ENCODE measurements around the gene CSTB. TPM values are rescaled to one million over a fixed set of nuclear protein-coding genes. Genes with fewer than 3 reads are reported as not detected.
A peak's percentile ranks its signal among the peaks of the same experiment; 100 is the strongest.

CSTB gene
- total RNA-seq, 1 donor from 2014 or later, result 4.9 TPM

DNA sequence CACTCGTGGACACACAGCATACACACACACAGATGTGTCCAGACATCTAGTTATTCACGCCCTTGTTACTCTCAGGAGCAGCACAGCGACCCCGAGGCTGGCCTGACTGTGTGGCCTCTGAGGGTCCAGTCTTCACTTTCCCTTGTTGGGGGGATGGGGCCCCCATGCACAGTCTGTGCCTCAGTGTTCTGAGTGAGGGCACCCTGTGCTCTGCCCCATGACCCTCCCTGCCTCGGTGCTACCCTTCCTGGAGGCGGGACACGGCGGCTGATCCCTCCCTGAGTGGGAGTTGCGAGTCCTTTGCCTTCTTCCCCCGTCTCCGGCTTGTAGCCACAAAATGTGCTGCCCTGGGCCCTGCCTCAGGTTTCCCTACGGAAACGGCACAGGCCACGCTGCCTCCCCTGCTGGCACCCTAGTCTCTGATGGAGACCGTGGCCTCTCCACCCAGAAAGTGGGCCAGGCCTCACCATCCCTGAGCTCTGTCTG is 8.6 kb downstream of the CSTB start:
- no peak for DNase-seq (ENCODE audit: low read depth)

DNA sequence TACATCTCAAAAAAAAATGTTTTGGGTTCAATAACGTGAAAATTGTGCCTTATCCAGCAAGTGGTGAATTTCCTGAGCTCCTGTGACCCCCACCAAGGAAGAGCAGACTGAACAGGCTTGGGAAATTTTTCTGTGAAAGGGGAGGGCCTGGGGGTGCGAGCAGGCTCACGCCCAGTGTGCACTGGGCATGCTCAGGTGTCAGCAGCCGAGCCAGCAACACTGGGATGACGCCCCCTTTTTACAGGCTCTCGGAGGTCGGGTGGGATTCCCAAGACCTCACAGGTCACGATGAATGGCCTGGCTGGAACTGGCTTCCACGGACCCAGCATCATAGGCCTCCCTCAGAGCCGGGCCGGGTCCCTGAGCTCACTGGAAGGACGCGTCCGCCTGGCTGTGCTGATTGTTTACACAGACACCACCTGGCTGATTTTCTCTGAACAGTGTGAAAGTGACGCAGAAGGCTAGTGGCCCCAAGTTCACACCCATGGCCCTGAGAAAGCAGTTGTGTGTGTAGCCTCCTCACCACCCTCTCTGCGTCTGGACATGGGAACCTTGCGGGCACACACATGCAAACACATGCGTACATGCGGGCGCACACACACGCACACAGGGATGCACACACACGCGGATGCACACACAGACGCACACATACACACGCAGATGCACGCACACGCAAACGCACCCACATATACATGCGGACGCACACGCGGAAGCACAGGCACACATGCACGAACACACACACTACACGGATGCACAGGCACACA is 9.2 kb downstream of the CSTB start:
- DNase-seq (ENCODE audit: low read depth), result no peak

DNA sequence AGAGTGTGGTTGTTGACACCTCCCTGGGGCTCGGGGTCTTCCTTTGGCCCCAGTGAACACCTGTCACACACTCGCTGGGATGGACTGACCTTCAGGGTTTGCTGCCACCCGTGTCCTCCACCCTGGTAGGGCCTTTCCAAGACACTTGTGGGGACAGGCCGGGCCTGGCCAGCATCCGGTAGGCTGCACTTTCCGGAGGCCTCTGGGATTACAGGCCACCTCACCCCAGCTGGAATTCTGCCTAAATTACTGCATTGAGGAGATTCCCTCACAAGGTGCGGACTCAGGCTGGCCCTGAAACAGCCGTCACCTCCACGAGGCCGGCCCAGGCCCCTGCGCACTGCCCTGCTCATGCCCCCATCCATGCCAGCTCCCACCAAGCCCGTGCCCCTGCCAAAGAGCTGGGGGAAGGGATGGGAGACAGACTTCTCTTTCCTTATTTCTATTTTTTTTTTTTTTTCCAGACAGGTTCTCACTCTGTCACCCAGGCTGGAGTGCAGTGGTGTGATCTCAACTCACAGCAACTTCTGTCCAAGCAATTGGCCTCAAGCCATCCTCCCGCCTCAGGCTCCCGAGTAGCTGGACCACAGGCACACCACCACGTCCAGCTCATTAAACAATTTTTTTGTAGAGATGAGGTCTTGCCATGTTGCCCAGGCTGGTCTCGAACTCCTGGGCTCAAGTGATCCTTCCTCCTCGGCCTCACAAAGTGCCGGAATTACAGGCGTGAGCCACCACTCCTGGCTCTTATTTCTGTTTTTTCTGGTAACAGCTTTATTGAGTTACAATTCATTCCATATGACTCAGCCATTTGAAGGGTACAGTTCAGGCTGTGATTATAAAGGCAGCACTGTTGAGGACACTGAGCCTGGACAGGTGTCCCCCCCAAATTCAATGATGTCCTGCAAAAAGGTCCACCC is 11.3 kb downstream of the CSTB start:
- no peak for DNase-seq (ENCODE audit: low read depth)

DNA sequence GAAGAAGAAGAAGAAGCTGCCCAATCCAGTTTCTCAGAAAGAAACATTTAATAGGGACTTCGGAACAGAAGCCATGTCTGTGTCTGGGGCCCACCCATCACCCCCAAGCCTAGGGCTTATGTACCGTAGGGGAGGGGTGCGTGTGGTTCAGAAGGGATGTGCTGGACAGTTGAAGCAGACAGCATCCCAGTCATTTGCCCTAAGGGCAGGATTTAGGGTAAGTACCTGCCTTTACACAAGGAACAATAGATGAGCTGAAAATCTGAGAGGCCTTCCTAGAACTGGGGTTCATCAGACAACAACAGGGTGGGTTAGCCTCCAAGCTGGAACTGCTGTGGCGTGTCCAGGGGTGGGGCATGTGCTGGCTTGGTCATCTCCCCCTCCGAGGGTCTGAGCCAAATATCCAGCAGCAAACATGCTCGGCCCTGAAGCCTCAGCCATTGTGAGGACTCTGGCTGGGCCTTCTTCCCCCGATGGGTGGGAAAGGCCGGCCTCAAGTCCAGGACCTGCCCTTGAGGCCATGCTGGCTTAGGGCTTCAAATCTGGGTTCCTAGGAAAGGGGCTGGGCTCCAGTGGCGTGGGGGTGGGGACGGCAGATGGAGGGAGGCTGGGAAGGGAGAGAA is 12.1 kb downstream of the CSTB start:
- DNase-seq (ENCODE audit: low read depth), result no peak

DNA sequence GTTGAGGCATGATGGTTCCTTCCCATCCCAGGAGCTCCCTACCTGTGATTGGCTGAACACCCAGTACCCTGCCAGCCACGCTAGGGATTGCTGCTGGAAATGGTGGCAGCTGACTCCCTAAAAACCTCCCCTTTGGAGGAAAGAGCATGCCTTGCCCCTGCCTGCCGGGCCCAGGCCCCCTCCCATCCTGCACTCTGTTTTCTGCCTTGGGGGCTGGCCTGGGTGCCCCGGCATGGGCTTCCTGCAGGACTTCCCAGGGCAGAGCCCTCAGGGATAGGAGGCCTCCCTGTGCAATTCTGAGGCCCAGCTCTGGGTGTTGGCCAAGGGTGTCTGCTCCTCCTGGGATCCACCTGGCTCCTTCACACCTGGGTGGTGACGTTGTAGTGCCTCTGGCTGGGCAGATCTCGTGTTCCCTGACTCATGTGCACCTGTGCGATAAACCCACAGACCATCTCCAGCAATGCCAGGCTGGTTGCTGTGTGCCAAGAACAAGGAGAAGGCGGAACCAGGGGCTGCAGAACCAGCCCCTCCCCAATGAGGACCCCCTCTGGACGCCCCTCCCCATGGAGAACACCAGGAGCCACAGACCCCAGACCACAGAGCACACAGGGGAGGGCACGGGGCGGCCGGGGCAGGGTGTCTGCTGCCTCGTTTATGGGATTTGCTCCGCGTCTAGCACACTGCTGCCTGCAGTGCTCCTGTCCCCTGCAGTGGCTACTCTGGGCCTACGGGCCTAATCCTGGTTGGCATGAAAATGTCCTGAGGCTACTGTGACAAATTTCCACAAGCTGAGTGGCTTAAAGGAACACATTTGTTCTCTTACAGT is 13.6 kb downstream of the CSTB start:
- DNase-seq (ENCODE audit: low read depth), result no peak

DNA sequence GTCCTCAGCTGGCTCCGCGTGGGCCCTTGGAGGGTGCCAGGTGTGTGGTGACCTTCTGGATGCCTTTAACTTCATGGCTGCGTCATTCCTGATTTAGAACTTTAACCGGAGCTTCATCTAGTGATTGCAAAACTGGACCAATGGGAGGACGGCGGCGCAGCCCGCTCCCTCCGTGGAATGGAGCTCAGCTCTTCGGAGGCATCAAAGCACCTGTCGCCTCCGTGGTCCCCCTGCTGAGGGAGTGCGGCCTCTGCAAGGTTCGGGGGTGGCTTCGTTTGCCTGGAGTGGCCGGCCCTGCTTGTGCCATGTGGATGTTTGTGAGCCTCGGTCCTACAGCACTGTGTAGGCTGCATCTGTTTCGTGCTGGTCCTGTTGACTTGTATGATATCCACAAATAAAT is 14.2 kb downstream of the CSTB start:
- no peak for DNase-seq (ENCODE audit: low read depth)

DNA sequence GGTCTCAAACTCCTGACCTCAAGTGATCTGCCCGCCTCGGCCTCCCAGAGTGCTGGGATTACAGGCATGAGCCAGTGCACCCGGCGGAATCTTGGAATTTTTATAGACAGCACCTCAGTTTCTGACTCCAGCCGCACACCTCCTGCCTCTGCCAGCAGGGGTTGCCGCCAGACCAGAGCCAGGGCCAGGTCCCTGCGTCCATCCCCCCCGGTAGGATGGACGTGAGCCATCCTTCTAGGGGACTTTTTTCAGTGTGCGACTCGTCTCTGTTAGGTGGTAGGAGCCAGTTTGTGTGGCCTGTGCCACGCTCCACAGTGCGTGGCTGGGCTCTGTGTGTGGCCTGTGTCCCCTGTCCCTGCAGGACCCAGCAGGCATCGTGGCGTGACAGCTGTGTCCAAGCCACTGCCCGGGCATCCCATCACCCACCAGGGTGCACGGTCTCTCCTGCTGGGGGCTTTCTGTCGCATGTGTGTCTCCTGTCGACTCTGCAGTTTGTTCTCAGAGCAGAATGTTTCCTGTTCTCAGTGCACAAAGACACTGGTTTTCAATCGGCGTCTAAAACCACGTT is 15.6 kb downstream of the CSTB start:
- no peak for DNase-seq (ENCODE audit: low read depth)

DNA sequence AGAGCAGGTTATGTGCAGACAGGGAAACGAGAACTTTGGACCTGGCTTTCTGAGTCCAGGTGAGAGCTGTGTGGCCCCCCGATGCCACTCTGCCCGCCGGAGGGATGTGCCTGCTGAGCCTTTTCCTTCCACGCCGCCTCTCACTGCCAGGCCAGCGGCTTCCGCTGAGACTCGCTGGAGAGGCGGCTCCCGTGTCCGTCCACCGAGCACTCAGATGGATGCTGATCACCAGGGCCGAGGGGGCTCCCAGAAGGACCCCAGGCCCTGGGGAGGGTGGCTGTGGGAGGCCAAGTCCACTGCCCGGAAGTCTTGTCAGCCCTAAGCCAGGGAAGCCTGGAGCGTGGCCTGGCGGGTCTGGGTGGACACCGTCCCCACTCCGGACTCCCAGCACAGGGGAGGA is 16.5 kb downstream of the CSTB start:
- DNase-seq (ENCODE audit: low read depth), result no peak

DNA sequence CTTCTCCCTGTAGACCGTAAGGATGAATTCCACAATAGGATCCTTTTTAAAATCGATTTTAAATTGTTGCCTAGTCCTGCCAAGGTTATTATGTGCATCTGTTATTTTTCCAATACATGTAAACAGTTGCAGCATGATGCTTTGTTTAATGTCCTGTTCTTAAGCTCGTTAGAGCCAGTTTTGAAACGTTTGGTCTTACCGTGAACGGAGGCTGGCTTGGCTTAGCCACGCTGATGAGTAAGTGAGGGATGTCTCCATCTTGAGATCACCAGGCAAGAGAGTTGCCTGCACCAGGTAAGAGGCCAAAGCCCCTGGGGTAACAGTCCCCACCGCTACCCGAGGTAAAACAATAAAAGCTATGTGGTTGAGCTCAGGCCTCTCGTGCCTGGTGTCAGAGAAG is 17.3 kb downstream of the CSTB start:
- DNase-seq (ENCODE audit: low read depth), result no peak

DNA sequence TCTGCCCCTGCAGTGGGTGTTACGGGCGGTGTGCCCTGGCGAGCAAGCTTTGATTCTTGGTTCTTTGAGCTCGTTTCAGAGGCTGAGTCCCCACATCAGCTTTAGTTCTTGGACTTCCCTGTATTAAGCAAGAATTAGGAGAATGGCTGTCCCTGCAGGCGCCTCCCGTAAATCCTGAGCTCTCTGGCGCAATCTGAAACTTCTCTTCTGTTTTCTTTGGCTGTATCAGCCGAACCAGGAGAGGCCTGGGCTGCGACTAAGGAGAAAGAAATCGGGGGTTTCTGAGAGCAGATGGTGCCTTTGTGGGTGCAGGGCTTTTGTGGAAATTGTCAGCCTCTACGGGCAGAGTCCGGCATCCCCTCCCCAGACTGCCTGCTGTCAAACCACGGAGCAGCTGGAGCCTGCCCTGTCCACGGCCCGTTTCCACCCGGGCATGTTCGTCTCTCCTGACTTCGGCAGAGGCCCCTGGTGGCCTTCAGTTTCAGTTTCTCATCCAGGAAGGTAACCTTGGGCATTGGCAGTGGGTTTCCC is 17.9 kb downstream of the CSTB start:
- no peak for DNase-seq (ENCODE audit: low read depth)

DNA sequence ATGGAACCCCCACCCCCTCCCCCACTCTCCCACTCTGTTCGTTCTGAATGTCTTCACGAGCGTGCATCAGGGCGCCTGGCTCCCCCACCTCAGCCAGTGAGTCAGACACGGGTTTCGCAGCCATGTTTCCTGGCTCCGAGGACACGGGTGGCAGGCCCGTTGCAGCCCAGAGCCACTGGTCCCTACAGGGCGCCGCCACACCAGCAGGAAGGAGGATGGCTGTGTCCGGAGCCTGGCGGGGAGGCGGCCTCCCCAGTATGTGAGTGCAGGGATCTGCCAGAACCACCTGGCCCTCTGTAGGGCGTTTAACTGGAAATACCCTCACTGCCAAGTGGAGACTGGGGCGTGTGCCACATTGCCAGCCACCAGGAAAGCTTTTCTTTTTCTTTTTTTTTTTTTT is 18.5 kb downstream of the CSTB start:
- DNase-seq (ENCODE audit: low read depth), result no peak

DNA sequence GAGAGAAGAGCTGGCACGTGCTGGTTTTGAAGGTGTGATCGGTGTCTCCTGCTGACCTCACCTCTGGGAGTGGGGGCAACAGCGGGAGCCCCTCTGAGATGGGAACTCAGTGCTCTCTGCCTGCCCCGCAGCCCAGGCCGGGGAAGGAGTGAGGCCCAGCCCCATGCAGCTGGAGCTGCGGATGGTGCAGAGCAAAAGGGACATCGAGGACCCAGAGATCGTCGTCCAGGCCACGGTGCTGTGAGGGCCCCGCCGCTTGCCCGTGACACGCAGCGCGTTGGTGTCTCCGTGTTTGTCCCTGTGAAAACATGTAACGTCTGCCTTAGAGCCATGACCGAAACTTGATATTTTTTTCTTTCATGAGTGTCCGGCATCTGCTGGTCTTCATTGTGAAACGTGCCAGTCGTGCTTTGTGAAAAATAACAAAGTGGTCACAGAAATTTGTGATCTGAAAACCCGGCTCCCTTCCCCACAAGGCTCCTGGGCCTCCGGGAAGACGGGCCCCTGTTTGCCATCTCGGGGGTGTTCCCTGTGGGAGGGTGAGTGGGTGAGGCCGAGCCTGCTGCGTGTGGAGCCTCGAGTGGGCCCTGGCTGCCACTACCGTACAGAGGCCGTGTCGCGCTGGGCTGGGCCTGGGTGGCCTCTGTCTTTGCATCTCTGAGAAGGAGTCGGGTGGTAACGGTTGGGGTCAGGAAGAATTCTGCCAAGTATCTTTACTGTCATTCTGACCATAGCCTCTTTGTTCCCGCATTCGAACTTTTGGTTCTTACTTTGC is 20.1 kb downstream of the CSTB start:
- DNase-seq (ENCODE audit: low read depth), result no peak

DNA sequence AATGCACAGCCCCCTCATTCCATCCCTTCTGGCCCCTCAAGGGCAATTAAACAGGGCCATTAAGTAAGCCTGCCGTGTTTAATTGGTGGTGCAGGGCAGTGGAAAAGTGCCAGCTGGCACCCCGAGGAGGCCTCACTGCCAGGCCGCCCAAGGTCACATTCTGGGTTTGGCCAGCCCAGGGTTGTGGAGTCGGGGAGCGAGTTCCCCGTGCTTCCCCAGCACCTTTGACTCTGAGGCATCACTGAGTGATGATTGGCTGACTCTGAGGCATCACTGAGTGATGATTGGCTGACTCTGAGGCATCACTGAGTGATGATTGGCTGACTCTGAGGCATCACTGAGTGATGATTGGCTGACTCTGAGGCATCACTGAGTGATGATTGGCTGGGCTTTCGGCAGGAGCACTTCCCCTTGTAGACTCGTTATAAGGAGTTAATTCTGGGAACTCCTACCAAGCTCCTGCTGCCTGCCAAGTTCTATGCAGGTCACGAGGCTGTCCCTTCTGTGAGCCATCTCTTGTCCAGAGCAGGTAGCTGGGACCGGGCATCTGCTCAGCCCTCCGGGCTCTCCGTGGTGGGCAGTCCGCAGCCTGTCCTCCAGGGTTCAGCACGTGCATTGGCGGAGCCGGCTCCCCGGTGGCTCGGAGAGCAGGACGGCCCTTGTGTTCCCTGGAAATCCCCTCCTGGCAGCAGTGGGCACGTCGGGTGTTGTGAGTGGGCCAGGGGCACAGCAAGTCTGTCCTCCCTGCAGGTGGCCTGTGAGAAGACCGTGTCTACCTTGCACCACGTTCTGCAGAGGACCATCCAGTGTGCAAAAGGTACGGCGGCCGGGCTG is 20.9 kb downstream of the CSTB start:
- DNase-seq (ENCODE audit: low read depth), result peak; percentile 50

DNA sequence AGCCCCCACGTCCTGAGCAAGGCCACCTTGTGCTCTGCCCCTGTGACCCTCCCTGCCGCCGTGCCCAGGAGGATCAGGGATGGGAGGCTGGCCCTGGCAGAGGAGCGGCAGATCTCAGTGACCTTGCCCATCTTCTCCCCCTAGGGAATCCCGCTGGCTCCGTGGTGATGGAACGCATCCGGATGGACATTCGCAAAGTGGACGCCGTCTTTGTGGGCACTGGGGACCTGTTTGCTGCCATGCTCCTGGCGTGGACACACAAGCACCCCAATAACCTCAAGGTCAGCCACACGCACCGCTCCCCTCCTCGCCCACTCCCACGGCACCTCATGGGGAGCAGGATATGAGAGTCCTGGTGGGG is 22.7 kb downstream of the CSTB start:
- DNase-seq (ENCODE audit: low read depth), result no peak

DNA sequence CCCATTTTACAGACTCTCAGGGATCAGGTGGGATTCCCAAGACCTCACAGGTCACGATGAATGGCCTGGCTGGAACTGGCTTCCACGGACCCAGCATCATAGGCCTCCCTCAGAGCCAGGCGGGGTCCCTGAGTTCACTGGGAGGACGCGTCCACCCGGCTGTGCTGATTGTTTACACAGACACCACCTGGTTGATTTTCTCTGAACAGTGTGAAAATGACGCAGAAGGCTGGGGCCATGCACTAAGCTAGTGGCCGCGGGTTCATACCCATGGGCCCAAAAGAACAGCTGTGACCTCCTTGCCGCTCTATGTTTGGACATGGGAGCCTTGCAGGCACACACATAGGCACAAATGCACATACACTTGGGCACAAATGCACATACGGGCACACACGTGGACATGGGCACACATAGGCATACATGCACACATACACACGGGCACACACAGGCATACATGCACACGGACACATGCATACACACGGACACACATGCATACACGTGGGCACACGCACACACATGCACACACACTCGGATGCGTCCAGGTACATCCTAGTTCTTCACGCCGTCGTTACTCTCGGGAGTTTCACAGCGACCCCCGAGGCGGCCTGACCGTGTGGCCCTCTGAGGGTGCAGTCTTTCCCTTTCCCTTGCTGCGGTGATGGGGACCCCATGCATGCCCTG is 23.2 kb downstream of the CSTB start:
- DNase-seq (ENCODE audit: low read depth), result no peak

DNA sequence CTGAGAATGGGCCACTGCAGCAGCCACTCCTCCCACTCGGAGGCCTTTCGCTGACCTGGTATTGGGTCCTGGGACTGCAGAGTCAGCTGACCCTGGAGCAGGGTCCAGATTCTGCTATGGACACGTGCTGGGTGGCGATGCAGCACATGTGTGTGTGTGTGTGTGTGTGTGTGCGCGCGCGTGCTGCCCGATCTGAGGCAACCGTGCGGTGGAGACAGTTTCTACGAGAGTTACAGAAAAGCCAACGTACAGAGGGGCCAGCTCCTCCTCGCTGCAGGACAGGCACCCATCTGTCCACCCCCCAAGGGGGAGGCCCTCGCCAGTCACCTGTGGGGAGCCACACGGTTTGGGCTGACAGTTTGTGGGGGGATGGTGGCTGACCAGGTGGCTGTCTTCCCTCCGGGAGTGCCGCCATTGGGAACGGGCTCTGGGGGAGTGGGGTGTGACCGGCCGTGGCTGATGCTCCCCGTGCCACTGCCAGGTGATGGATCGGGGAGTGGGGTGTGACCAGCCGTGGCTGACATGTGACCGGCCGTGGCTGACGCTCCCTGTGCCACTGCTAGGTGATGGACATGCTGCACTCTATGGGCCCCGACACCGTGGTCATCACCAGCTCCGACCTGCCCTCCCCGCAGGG is 24.0 kb downstream of the CSTB start:
- no peak for DNase-seq (ENCODE audit: low read depth)

DNA sequence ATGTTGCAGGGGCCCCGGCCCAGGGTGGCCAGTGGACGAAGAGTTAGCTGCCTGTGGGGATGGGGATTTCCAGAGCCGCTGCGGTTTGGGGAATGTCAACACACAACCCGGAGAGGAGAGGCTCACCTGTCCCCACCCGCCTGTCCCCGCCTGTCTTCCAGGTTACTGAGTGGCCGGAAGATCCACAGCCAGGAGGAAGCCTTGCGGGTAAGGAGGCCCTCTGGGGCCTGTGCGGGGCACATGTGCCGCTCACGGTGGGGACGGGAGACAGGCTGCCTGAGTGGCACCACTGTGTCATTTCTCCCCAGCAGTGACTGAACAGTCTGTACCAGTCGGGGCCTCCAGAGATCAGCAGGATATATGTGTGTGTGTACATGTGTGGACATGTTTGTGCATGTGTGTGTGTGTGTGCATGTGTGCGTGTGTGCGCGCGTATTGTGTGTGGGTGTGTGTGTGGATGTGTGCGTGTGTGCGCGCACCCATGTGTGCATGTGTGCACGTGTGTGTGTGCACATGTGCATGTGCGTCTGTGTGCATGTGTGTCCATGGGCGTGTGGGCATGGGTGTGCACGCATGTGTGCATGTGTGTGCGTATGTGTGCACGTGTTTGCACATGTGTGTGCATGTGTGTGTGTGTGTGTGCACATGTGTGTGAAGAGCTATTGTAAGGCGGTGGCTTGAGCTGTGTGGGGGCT is 25.6 kb downstream of the CSTB start:
- DNase-seq (ENCODE audit: low read depth), result no peak

All from renal cortical epithelial cell (primary cell).